Small intestine (tissue), 7 donors: ENCODE data around the gene TCF7L2. TPM values are rescaled to one million over a fixed set of nuclear protein-coding genes. Genes with fewer than 3 reads are reported as not detected.

ENCODE experiments used
- DNase-seq, 2 donors: peaks; one replicate each; pipeline versions ENCODE4 v3.0.0 to v3.0.0-alpha.2; 2013
- FAIRE-seq: peaks from 2 replicates; lab custom pipeline; 2012; peaks lifted over from hg19 to GRCh38; lab: Jason Lieb, UNC
- H3K27ac ChIP-seq, 3 donors: one replicate each; pipeline ENCODE4 v1.5.1; 2013; ENCODE audit warnings: low read length in 2 of 3, mild to moderate bottlenecking in 2 of 3, control low read depth in 1 of 3, inconsistent platforms in 1 of 3, low read depth in 1 of 3, moderate library complexity in 1 of 3
- H3K27me3 ChIP-seq, 3 donors: one replicate each; pipeline ENCODE4 v1.6.1; 2013; ENCODE audit warnings: low read length in 3 of 3, inconsistent platforms in 1 of 3; ENCODE audit not compliant: control insufficient read depth in 3 of 3, insufficient read depth in 3 of 3
- H3K36me3 ChIP-seq, 3 donors: one replicate each; pipeline ENCODE4 v1.6.1; 2013; ENCODE audit warnings: low read length in 3 of 3, inconsistent platforms in 1 of 3, low read depth in 1 of 3, mild to moderate bottlenecking in 1 of 3, moderate library complexity in 1 of 3; ENCODE audit not compliant: control insufficient read depth in 3 of 3, insufficient read depth in 2 of 3
- H3K4me1 ChIP-seq, 3 donors: one replicate each; pipeline ENCODE4 v1.6.1; 2013; ENCODE audit warnings: low read length in 2 of 3, inconsistent platforms in 1 of 3, low read depth in 1 of 3, mild to moderate bottlenecking in 1 of 3, moderate library complexity in 1 of 3; ENCODE audit not compliant: control insufficient read depth in 3 of 3, insufficient read depth in 2 of 3
- H3K4me3 ChIP-seq, 3 donors: one replicate each; pipeline ENCODE4 v1.5.1; 2013; ENCODE audit warnings: low read length in 3 of 3, control low read depth in 1 of 3, inconsistent platforms in 1 of 3, low read depth in 1 of 3, mild to moderate bottlenecking in 1 of 3, moderate library complexity in 1 of 3
- H3K9me3 ChIP-seq, 2 donors: one replicate each; pipeline ENCODE4 v1.6.1; 2013; ENCODE audit warnings: low read depth in 1 of 2, low read length in 1 of 2; ENCODE audit not compliant: control insufficient read depth in 2 of 2, insufficient read depth in 1 of 2
- WGBS, 3 donors: extraction: QIAGEN DNeasy Blood & Tissue Kit; methylation state at CpG; one replicate each; pipeline ENCODE4 v1.1.7; 2013; 5-methylcytosine and 5-hydroxymethylcytosine counted together
- polyA plus RNA-seq, 4 donors: library from polyadenylated mRNA; stranded (reverse) in 3 of 4; unstranded in 1 of 4; fragments of 200-250 nt in 3 of 4; fragments of 120-200 nt in 1 of 4; gene quantifications; one replicate each; pipeline versions ENCODE4 v1.2.1 to v1.2.3, GENCODE V29; 2013
- donor health status: healthy with polysubstance abuse.
- donor health status: control.
- donor health status: control.
- donor health status: Bipolar disorder and iron deficiency.
- donor health status: healthy.

Gene TCF7L2
- polyA plus RNA-seq, 4 donors = 13.2 to 50.3 (median 18.8) TPM

DNA sequence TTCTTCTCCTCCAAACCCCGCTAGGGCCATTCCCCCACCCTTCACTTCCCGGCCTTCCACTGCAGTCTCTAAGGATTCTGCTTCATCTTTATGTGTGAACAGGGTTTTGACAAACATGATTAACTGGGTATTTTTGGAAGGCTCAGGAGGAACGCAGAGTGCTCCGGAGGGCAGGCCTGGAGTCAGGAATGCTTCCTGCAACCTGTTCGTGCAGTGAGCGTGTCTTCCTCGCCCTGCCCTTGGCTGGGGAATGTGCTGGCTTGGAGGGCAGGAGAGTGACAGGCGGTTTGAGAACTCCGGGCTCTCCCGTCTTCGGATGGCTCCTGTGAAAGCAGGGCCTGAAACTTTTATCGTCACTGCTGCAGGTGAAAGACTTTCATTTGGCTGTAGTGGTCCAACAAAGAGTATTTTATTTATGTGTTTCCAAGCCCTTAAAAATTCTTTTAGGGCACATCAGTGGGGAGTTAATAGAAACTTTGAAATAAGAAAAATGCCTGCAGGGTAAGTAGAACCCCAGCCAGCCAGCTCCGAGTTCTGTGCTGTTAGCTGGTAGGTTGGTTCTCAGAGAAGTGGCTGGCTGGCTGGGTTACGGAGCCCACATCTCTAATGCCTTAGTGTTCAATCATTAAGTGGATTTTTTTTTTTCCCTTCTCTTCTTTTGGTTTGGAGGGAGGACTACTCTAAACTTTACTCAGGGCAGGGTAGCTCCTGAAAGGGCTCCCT, 51.0 kb downstream of the TCF7L2 start:
- Histone ChIP-seq H3K9me3 (no peaks in the 10 kb centered on the region), H3K4me3 (no peak overlapping the region), H3K36me3 (peaks cover 0 to 46% (median 0%) of the 10 kb centered on the region in 3 donors), H3K4me1 (peaks cover 0 to 39% (median 14%) of the 10 kb centered on the region in 3 donors), H3K27me3 (no peaks in the 10 kb centered on the region), H3K27ac (peak overlapping the region in 1 of 3 donors; percentile 0)
- 63 to 74% (median 69%) methylated on average over 14 of the region's 14 CpGs for WGBS, 3 donors
- DNase-seq (peak; percentile 18 to 51), FAIRE-seq (no peak)

DNA sequence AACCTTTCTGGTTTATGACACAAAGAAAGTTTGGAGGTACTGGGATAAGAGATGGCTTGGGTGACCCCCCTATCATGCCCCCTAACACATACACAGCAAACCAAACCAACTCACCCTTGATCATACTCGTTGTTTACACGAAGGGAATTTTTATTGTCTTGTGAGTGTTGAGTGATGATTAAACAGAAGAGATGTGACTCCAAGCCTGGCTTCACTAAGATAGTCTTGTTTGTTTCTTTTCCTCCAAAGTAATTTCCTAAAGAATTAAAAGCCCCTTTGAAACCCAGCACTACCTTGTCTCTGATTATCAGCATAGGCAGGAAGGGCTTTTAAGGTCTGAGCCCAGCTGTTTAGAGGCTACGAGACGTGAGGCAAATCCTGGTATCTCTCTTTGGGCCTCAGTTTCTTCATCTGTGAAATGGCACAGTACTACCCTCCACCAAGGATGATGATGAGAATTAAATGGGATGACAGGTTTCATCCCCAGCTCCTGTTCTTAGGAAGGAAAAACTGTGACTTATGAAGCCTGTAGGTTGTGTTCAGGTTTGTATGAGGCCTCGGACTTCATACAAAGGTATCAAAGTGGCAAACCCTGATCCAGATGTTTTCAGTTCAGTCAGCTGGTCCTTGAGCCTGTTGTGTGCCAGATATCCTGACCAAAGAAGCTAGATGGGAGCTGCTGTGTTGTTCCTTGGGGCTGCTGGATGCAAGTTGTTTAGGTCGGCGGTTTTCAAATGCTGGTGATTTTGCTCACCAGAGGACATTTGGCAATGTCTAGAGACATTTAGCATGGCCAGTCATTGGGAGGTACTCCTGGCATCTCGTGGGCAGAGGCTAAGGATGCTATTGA, 51.8 kb downstream of the TCF7L2 start:
- 63 to 78% (median 74%) methylated on average over 8 of the region's 8 CpGs for WGBS, 3 donors
- no peaks in the 10 kb centered on the region for H3K9me3 ChIP-seq
- no peak for FAIRE-seq
- peaks cover 0 to 42% (median 18%) of the 10 kb centered on the region in 3 donors for H3K4me1 ChIP-seq
- H3K27ac ChIP-seq = no peak overlapping the region
- no peaks in the 10 kb centered on the region for H3K27me3 ChIP-seq
- H3K36me3 ChIP-seq = peaks cover 0 to 44% (median 0%) of the 10 kb centered on the region in 3 donors
- DNase-seq = no peak
- H3K4me3 ChIP-seq = no peak overlapping the region

DNA sequence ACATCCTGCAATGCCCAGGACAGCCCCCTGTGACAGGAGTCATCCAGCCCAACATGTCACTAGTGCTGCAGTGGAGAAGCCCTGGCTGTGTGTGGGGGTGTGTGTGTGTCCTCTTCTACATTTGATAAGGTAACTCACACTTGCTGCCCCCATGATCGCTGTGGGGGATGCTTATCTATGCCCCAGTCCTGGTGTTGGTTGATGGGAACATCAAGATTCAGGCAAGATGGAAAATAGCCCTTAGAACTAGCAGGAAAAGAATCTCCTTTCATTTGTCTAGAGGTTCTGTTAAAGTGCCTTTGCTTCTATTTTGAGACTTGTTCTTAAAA, 52.4 kb downstream of the TCF7L2 start:
- peaks cover 0 to 46% (median 21%) of the 10 kb centered on the region in 3 donors for H3K4me1 ChIP-seq
- peaks cover 0 to 45% (median 0%) of the 10 kb centered on the region in 3 donors for H3K36me3 ChIP-seq
- H3K27ac ChIP-seq = no peak overlapping the region
- DNase-seq = no peak
- FAIRE-seq = no peak
- 81 to 84% (median 84%) methylated on average over 1 of the region's 1 CpG for WGBS, 3 donors
- H3K9me3 ChIP-seq = no peaks in the 10 kb centered on the region
- H3K4me3 ChIP-seq = no peak overlapping the region
- H3K27me3 ChIP-seq = no peaks in the 10 kb centered on the region

DNA sequence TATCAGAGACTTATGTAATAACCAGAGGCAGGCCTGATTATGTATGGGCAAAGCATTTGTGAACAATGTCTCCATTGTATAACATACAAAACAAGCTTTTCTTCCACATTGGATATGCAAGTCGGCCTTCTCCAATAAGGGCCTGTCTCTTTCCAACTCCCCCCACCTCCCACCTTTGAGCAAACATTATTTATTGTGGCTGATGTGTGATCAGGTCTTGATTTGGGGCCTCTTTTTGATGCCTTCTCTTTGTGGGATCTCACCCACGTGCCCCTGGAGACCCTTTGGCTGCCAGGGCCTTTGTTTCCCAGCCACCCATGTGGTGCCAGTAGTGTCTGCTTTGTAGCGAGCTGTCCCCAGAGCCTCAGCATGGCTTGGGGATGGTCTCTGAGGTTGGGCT, 53.0 kb downstream of the TCF7L2 start:
- no peak for FAIRE-seq
- no peaks in the 10 kb centered on the region for H3K9me3 ChIP-seq
- no peak overlapping the region for H3K4me3 ChIP-seq
- peaks cover 0 to 53% (median 25%) of the 10 kb centered on the region in 3 donors for H3K4me1 ChIP-seq
- peaks cover 0 to 48% (median 0%) of the 10 kb centered on the region in 3 donors for H3K36me3 ChIP-seq
- no peak overlapping the region for H3K27ac ChIP-seq
- no peak for DNase-seq
- no peaks in the 10 kb centered on the region for H3K27me3 ChIP-seq
- WGBS, 3 donors = 56 to 70% (median 64%) methylated on average over 3 of the region's 3 CpGs

DNA sequence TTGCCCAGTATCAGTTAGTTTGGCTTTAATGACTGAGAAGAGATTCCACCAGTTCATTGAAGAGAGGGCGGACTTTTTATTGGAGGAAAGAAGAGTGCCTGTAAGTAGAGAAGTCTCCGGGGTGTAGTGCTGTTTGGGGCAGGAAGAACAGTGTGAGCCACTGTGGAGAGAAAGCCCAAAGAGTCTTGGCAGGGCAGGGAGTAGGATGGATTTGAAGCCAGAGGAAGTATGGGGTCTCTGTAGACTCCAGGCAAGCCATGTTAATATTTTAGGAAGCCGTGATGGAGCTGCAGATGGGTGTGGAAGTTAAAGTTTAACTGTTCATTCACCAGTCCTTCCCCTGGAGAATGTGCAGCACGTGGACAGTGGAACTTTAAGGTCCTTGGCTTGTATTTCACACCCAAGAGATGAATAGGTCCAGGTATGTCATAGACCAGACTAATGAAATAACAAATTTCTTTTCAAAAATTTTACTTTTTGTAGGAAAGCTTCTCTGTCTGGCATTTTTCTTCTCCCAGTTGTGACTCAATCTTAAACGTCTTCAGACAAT, 54.1 kb downstream of the TCF7L2 start:
- H3K4me3 ChIP-seq = no peak overlapping the region
- DNase-seq (no peak), FAIRE-seq (no peak)
- no peaks in the 10 kb centered on the region for H3K9me3 ChIP-seq
- no peaks in the 10 kb centered on the region for H3K27me3 ChIP-seq
- H3K27ac ChIP-seq = peak overlapping the region in 1 of 3 donors; percentile 10
- 28 to 52% (median 50%) methylated on average over 5 of the region's 5 CpGs for WGBS, 3 donors
- H3K4me1 ChIP-seq = peaks cover 0 to 55% (median 27%) of the 10 kb centered on the region in 3 donors
- peaks cover 0 to 54% (median 0%) of the 10 kb centered on the region in 3 donors for H3K36me3 ChIP-seq

DNA sequence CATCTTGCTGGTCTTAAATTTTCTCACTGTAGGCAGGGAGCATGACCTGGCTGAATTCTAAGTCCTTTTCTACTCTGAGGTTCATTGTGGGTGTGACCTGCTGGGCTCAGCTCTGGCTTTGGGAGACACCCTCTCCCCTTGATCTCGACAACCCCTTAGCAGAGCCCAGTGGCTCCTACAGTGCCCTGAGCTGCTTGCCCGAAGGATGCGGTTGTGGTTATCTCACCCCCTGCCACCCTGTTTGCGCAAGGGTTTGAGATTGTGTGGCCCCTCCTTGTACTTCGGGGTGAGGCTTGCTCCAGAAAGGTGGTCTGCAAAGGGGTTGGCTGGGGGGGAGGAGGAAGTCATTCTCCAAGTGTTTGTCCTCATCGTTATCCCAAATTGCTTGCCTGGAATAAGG, 55.3 kb downstream of the TCF7L2 start:
- H3K9me3 ChIP-seq = no peaks in the 10 kb centered on the region
- FAIRE-seq (no peak), DNase-seq (no peak)
- H3K4me1 ChIP-seq = peaks cover 0 to 47% (median 27%) of the 10 kb centered on the region in 3 donors
- no peak overlapping the region for H3K27ac ChIP-seq
- H3K27me3 ChIP-seq = no peaks in the 10 kb centered on the region
- H3K4me3 ChIP-seq = no peak overlapping the region
- 72 to 79% (median 73%) methylated on average over 6 of the region's 6 CpGs for WGBS, 3 donors
- H3K36me3 ChIP-seq = peaks cover 0 to 57% (median 0%) of the 10 kb centered on the region in 3 donors

DNA sequence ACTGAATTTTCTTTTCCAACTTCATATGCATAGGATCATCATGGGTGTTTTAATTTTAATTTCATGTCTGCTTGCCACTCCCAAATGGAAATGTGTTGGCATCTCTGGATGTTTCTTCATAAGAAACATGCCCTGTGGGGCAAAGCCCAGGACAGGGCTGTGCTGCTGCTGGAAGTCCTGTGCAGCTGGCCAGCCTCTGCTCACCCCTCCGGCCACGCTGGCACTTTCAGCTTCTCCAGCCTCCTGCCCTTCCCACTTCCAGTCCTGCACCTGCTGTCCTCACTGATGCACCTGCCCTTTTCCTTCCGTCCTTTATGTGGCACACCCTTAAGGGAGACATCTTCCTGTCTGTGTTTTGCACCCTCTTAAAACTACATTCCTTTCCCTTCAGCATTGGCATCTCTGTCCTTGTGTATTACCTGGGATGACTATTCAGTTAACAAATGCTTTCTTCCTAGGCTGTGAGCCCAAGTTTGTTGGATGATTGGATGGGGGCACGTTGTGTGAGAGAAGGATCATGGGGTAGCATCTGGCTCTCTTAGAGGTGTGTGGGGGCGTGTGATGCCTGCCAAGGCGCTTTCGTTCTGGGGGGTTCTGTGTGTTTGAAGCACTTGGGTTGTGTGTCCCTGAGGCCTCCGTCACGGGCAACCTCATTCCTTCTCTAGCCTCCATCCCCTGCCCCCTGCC, 56.8 kb downstream of the TCF7L2 start:
- H3K27ac ChIP-seq = no peak overlapping the region
- H3K27me3 ChIP-seq = no peaks in the 10 kb centered on the region
- peaks cover 0 to 54% (median 0%) of the 10 kb centered on the region in 3 donors for H3K36me3 ChIP-seq
- FAIRE-seq (no peak), DNase-seq (no peak)
- no peak overlapping the region for H3K4me3 ChIP-seq
- H3K4me1 ChIP-seq = peaks cover 0 to 36% (median 20%) of the 10 kb centered on the region in 3 donors
- WGBS, 3 donors = 22 to 52% (median 23%) methylated on average over 9 of the region's 9 CpGs
- no peaks in the 10 kb centered on the region for H3K9me3 ChIP-seq

DNA sequence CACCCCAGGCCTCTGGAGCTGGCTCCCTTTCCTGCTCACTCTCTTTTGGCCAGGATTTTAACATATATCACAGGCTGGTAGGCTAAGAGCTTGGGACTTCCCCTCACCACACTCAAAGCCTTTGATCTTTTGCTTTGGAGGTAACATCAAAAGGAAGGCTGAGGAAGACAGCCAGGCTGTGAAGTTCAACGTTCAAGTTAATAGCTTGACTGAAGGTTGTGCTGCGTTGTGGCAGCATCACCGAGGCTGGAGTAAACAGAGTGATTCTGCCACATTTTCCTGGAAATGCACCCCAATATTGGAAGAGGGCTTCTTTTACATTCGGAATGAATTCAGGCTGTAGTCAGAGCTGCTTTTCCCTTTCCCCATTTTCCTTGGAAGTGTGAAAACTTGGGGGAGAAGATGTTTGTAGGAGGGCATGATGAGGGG, 57.3 kb downstream of the TCF7L2 start:
- Histone ChIP-seq H3K27ac (no peak overlapping the region), H3K4me1 (peaks cover 0 to 36% (median 20%) of the 10 kb centered on the region in 3 donors), H3K27me3 (no peaks in the 10 kb centered on the region), H3K9me3 (no peaks in the 10 kb centered on the region), H3K4me3 (no peak overlapping the region), H3K36me3 (peaks cover 0 to 50% (median 0%) of the 10 kb centered on the region in 3 donors)
- WGBS, 3 donors = 4 to 26% (median 9%) methylated on average over 4 of the region's 4 CpGs
- no peak for FAIRE-seq
- peak; percentile 41 to 71 for DNase-seq
